Measurements from ENCODE around the gene NDST1.

NDST1 gene

DNA sequence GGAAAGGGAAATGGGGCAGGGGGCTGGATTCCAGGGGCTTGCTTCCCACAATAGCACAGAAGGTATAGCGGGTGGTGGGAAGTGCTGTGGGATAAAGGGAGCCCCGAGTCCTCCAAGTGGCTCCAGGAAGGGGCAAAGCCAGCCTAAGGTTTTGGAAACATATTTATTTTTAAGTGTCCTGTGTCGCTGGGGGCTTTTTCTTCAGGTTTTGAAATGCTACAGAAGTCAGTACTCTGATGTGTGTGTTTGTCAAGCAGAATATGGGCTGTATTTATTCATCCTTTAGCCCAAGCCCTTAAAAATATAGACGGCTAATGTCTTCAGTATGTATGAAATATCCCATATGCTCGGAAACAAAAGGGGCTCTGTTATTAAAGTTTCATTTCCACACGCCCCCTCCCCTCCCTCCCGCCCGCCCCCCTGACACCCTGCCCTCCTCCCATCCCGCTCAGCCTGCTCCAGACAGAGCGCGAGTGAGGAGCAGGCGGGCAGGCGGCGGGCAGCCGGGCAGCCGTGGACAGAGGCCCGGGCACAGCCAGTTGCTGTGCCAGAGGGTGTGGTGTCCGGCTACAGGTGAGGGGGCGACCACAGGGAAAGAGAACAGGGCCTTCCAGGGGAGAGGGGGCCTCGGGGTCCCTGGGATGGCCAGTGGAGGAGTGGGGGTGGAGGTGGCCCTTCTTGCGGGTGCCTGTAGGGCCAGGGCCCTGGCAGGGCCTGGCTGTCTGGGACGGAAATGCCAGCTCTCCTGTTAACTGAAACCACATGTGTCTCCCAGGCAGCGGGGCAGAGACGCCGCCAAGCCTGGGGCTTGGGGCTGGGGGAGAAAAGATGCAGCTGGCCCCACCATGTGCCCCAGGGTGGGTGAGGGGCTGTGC lies 92.9 kb downstream of the NDST1 start:
- no peak for FAIRE-seq
- no peak for DNase-seq (ENCODE audit: insufficient read length, low spot score)
- TF ChIP-seq, protein P1, sequence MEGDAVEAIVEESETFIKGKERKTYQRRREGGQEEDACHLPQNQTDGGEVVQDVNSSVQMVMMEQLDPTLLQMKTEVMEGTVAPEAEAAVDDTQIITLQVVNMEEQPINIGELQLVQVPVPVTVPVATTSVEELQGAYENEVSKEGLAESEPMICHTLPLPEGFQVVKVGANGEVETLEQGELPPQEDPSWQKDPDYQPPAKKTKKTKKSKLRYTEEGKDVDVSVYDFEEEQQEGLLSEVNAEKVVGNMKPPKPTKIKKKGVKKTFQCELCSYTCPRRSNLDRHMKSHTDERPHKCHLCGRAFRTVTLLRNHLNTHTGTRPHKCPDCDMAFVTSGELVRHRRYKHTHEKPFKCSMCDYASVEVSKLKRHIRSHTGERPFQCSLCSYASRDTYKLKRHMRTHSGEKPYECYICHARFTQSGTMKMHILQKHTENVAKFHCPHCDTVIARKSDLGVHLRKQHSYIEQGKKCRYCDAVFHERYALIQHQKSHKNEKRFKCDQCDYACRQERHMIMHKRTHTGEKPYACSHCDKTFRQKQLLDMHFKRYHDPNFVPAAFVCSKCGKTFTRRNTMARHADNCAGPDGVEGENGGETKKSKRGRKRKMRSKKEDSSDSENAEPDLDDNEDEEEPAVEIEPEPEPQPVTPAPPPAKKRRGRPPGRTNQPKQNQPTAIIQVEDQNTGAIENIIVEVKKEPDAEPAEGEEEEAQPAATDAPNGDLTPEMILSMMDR (IDR thresholded peaks at IDR 0.05; ENCODE audit: insufficient read depth, missing control alignments), result no peak

DNA sequence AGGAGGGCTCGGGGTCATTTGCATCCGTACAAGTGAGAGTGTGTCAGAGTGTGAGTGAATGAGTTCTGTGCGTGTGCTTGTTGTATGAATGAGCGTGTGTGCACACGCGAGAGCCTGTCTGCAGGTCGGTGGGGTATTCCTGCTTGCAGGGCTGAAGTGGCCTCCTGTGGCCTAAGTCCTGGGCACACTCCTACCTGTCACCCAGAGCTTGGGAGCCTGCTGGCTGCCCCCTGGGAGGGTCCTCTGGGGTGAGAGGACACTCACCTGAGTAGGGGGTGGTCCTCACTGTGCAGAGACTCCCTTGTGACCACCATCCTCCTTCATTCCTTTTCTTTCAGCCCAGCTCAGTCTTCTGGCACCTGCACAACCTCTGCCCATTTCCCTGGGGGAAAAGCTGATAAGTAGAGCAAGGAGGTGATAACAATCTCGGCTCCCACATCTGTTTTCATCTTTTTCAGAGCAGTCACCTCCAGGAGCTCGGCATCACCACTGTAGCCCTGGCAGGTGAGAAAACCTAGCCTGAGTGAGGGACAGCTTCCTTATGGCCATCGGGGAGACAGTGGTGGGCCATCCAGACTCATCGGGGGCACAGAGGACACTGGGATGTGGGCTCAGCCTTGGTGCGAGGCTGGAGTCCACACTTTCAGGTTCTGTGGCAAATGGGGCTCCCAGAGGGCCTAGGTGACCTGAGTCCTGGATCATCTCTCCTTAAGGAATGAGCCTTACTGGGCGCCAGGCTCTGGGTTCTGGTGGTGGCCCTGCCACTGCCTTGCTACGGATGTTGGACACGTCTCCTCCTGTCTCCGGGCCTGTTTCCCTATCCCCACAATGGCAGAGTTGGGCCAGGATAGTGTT lies 93.8 kb downstream of the NDST1 start:
- TF ChIP-seq, protein P1 (IDR thresholded peaks at IDR 0.05; ENCODE audit: insufficient read depth, missing control alignments), result no peak
- no peak for FAIRE-seq
- DNase-seq (ENCODE audit: insufficient read length, low spot score), result no peak

DNA sequence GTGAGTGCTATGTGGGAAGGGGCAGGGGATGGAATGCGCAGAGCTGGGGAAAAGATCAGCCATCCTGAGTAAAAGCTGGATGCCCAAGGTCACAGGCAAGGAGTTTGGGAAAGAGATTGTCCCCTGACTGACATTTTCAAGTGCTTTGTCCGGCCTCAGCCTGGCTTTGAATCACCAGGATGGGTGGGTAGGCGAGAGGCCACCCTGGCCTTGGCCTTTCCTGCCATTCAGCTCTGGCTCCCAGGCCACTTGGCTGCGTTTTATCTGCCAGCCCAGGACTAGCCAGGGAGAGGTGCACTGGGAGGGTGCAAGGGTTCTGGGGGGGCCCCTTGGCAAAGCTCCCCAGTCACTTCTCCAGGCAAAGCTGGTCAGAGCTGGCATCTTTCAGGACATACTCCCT lies 95.1 kb downstream of the NDST1 start:
- no peak for FAIRE-seq
- DNase-seq (ENCODE audit: insufficient read length, low spot score), result no peak
- TF ChIP-seq, protein P1 (IDR thresholded peaks at IDR 0.05; ENCODE audit: insufficient read depth, missing control alignments), result no peak

DNA sequence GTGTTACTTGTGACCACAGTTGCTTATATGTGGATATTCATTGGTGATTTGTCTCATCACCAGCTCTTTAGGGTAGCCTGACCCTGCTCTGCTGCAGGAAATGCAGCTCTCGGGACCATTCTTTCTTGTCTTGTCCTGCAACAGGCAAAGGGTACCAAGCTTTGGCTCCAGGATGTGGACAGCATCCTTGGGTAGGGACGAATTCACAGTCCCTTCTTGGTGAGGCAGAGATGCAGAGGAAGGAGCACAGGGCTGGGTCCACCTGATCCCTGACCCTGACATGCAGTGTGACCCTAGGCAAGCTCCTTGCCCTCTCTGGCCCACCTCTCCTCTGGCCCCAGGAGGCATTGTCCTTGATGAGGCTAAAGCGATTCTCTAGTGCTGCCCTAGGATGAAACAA lies 95.6 kb downstream of the NDST1 start:
- TF ChIP-seq, protein P1 (IDR thresholded peaks at IDR 0.05; ENCODE audit: insufficient read depth, missing control alignments), result no peak
- no peak for FAIRE-seq
- no peak for DNase-seq (ENCODE audit: insufficient read length, low spot score)

DNA sequence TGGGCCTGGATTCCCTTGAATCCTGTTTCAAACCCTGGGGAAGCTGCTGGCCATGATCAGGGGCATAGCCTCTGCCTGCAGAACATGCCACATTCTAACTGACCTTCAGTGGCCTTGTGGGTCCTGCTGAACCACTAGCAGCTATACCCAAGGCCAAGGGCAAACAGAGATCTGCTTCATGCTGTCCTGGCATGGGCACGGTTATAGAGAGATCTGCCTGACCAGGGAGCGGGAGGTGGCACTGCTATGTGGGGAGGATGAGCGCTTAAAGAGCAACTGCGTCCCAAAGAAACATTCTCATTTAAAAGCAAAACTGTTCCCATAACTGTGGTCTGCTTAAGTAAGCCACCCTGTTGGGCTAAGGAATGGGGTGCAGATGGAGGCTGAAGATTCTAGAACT lies 96.1 kb downstream of the NDST1 start:
- FAIRE-seq, result no peak
- TF ChIP-seq, protein P1 (IDR thresholded peaks at IDR 0.05; ENCODE audit: insufficient read depth, missing control alignments), result no peak
- DNase-seq (ENCODE audit: insufficient read length, low spot score), result no peak

DNA sequence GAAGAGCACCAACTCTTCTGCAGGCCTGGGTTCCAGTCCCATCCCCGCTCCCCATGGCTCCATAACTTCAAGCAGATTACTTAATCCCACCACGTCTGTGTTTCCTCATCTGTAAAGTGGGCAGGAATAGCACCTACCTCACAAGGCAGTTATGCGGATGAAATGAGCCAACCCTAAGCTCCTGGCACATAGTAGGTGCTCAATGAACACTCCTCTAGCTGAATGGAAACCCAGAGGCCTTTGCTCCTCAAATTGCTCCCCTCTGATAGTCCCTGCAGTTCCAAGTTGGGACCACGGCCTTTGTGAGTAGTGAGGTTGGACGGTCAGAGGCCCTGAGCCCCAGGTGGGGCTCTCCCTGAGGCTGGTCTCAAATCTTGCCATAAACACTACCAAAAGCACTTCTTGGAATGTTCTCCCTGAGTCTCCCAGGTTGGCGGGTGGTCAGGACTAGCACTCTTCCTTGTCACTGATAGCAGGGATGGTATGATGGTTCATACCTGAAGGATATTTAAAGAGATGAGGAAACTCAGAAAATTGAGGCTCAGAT lies 97.0 kb downstream of the NDST1 start:
- TF ChIP-seq, protein P1 (IDR thresholded peaks at IDR 0.05; ENCODE audit: insufficient read depth, missing control alignments), result no peak
- DNase-seq (ENCODE audit: insufficient read length, low spot score) (no peak), FAIRE-seq (no peak)

Measured in D721Med (cell line).